A673 (cell line): Measurements from ENCODE around the gene PFN4.

Experiments
- EZH2 ChIP-seq: fragments of 200-600 bp; sonication (generic); IDR thresholded peaks from 2 replicates; pipeline ENCODE4 v1.6.1; 2017; ENCODE audit warnings: borderline replicate concordance, low read depth, mild to moderate bottlenecking, mixed read lengths, antibody characterized with exemption, low read length; ENCODE audit not compliant: poor library complexity, severe bottlenecking
- TF ChIP-seq, protein P1 (sequence below): fragments of 300-800, 200-600 bp; sonication (generic); conservative IDR thresholded peaks from 2 replicates; pipeline ENCODE4 v1.5.1; 2017; ENCODE audit warnings: low read depth, mild to moderate bottlenecking, antibody characterized with exemption, low read length, moderate library complexity, mixed read lengths

DNA sequence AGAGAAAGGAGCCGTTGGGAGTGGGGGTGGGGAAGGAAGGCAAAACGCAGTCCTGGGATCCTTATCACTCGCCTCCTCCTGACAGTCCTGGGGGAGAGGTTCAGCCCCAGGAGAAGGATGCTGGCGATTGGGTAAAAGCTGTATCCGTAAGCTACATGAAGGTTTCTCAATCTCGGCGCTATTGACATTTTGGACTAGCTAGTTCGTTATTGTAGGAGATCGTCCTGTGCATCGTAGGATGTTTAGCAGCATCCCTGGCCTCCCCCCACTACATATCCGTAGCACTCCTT lies 38.0 kb downstream of the PFN4 start:
- TF ChIP-seq, protein P1, sequence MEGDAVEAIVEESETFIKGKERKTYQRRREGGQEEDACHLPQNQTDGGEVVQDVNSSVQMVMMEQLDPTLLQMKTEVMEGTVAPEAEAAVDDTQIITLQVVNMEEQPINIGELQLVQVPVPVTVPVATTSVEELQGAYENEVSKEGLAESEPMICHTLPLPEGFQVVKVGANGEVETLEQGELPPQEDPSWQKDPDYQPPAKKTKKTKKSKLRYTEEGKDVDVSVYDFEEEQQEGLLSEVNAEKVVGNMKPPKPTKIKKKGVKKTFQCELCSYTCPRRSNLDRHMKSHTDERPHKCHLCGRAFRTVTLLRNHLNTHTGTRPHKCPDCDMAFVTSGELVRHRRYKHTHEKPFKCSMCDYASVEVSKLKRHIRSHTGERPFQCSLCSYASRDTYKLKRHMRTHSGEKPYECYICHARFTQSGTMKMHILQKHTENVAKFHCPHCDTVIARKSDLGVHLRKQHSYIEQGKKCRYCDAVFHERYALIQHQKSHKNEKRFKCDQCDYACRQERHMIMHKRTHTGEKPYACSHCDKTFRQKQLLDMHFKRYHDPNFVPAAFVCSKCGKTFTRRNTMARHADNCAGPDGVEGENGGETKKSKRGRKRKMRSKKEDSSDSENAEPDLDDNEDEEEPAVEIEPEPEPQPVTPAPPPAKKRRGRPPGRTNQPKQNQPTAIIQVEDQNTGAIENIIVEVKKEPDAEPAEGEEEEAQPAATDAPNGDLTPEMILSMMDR: no peak
- TF ChIP-seq EZH2: no peak
